Astrocyte (in vitro differentiated cells and primary cell): ENCODE measurements around the gene DUSP6. TPM values are rescaled to one million over a fixed set of nuclear protein-coding genes. Genes with fewer than 3 reads are reported as not detected.

Experiments used
- DNase-seq: peaks from one replicate; pipeline ENCODE4 v3.0.0-alpha.2; 2010; ENCODE audit warnings: low read depth
- FAIRE-seq: peaks from 2 replicates; lab custom pipeline; 2011; peaks lifted over from hg19 to GRCh38; lab: Jason Lieb, UNC
- H2AFZ ChIP-seq: 2 replicates; pipeline ENCODE4 v1.6.0; 2012; ENCODE audit warnings: low read depth, low read length, inconsistent platforms
- H3K27ac ChIP-seq: 2 replicates; pipeline ENCODE4 v1.5.1; 2011; ENCODE audit warnings: low read depth, low read length, inconsistent platforms
- H3K27me3 ChIP-seq: 2 replicates; pipeline ENCODE4 v1.6.0; 2011; ENCODE audit warnings: low read length, inconsistent platforms; ENCODE audit not compliant: insufficient read depth
- H3K36me3 ChIP-seq: 2 replicates; pipeline ENCODE4 v1.5.1; 2011; ENCODE audit warnings: low read length, inconsistent platforms; ENCODE audit not compliant: insufficient read depth
- H3K4me1 ChIP-seq: 2 replicates; pipeline ENCODE4 v1.5.1; 2011; ENCODE audit warnings: low read length, inconsistent platforms; ENCODE audit not compliant: insufficient read depth
- H3K4me2 ChIP-seq: 2 replicates; pipeline ENCODE4 v1.6.0; 2012; ENCODE audit warnings: low read length, inconsistent platforms
- H3K4me3 ChIP-seq: 2 replicates; pipeline ENCODE4 v1.5.1; 2011; ENCODE audit warnings: low read depth, mild to moderate bottlenecking, low read length, inconsistent platforms; ENCODE audit not compliant: insufficient read depth
- H3K79me2 ChIP-seq: 2 replicates; pipeline ENCODE4 v1.6.0; 2012; ENCODE audit warnings: mild to moderate bottlenecking, low read length, inconsistent platforms; ENCODE audit not compliant: insufficient read depth
- H3K9ac ChIP-seq: 2 replicates; pipeline ENCODE4 v1.6.0; 2012; ENCODE audit warnings: mild to moderate bottlenecking, low read length, inconsistent platforms
- H3K9me3 ChIP-seq: 2 replicates; pipeline ENCODE4 v1.5.1; 2012; ENCODE audit warnings: low read depth, mild to moderate bottlenecking, low read length, inconsistent platforms; ENCODE audit not compliant: insufficient read depth
- H4K20me1 ChIP-seq: 2 replicates; pipeline ENCODE4 v1.6.0; 2012; ENCODE audit warnings: low read length, inconsistent platforms; ENCODE audit not compliant: insufficient read depth
- H3K27ac Mint-ChIP-seq: one replicate; pipeline ENCODE4 v1.8.0; 2021; ENCODE audit warnings: mild to moderate bottlenecking, mixed read lengths; ENCODE audit not compliant: unreplicated experiment
- H3K27me3 Mint-ChIP-seq: one replicate; pipeline ENCODE4 v1.8.0; 2021; ENCODE audit warnings: low read depth, mixed read lengths; ENCODE audit not compliant: unreplicated experiment
- H3K36me3 Mint-ChIP-seq: one replicate; pipeline ENCODE4 v1.8.0; 2021; ENCODE audit warnings: low read depth, mixed read lengths; ENCODE audit not compliant: unreplicated experiment
- H3K4me1 Mint-ChIP-seq: one replicate; pipeline ENCODE4 v1.8.0; 2021; ENCODE audit warnings: low read depth, mixed read lengths; ENCODE audit not compliant: unreplicated experiment
- H3K4me3 Mint-ChIP-seq: one replicate; pipeline ENCODE4 v1.8.0; 2021; ENCODE audit warnings: mild to moderate bottlenecking, moderate library complexity, mixed read lengths; ENCODE audit not compliant: unreplicated experiment
- H3K9me3 Mint-ChIP-seq: one replicate; pipeline ENCODE4 v1.8.0; 2021; ENCODE audit warnings: mild to moderate bottlenecking, mixed read lengths; ENCODE audit not compliant: unreplicated experiment
- CTCF ChIP-seq: IDR thresholded peaks from 2 replicates; pipeline ENCODE4 v1.5.1; 2011; ENCODE audit warnings: low read depth, mild to moderate bottlenecking, inconsistent platforms, low read length, moderate library complexity; ENCODE audit not compliant: insufficient read depth
- EZH2 ChIP-seq: IDR thresholded peaks from 2 replicates; pipeline ENCODE4 v1.6.1; 2012; ENCODE audit warnings: mild to moderate bottlenecking, low read length, inconsistent platforms; ENCODE audit not compliant: insufficient read depth
- total RNA-seq: library from RNA; stranded (reverse); gene quantifications from 2 replicates; pipeline ENCODE4 v1.2.1, GENCODE V29; 2021

DUSP6 gene
- total RNA-seq, 1 donor from 2014 or later = 63.0 TPM

GRCh38 chr12:89345830-89346740 lies 6.2 kb downstream of the DUSP6 start:
- no peak for FAIRE-seq
- Histone ChIP-seq H4K20me1 (peaks cover 48% of the 10 kb centered on the region), H3K4me1 (peaks cover 31% of the 10 kb centered on the region), H3K4me2 (peak overlapping the region; percentile 64), H3K36me3 (peaks cover 25% of the 10 kb centered on the region), H3K27me3 (no peaks in the 10 kb centered on the region), H3K9me3 (no peaks in the 10 kb centered on the region), H3K27ac (no peak overlapping the region), H2AFZ (no peak overlapping the region), H3K4me3 (no peak overlapping the region), H3K9ac (no peak overlapping the region), H3K79me2 (peaks cover 39% of the 10 kb centered on the region)
- Mint-ChIP-seq H3K4me1 (peaks cover 41% of the 10 kb centered on the region), H3K36me3 (peaks cover 4% of the 10 kb centered on the region), H3K9me3 (no peaks in the 10 kb centered on the region), H3K27me3 (no peaks in the 10 kb centered on the region), H3K27ac (peak overlapping the region; percentile 70), H3K4me3 (peak overlapping the region; percentile 76)
- peak; percentile 62 for DNase-seq
- TF ChIP-seq EZH2 (no peak), CTCF (no peak)

GRCh38 chr12:89345376-89345775 lies 6.9 kb downstream of the DUSP6 start:
- TF ChIP-seq CTCF = no peak
- no peak for TF ChIP-seq EZH2
- Mint-ChIP-seq H3K27ac (no peak overlapping the region), H3K27me3 (no peaks in the 10 kb centered on the region), H3K36me3 (peaks cover under 1% of the 10 kb centered on the region), H3K4me3 (no peak overlapping the region), H3K9me3 (no peaks in the 10 kb centered on the region), H3K4me1 (peaks cover 41% of the 10 kb centered on the region)
- Histone ChIP-seq H3K9me3 (no peaks in the 10 kb centered on the region), H3K4me1 (peaks cover 31% of the 10 kb centered on the region), H2AFZ (no peak overlapping the region), H3K4me3 (no peak overlapping the region), H3K9ac (no peak overlapping the region), H3K27me3 (no peaks in the 10 kb centered on the region), H4K20me1 (peaks cover 41% of the 10 kb centered on the region), H3K4me2 (no peak overlapping the region), H3K79me2 (peaks cover 32% of the 10 kb centered on the region), H3K27ac (no peak overlapping the region), H3K36me3 (peaks cover 25% of the 10 kb centered on the region)
- DNase-seq (no peak), FAIRE-seq (no peak)

GRCh38 chr12:89344862-89345202 lies 7.5 kb downstream of the DUSP6 start:
- DNase-seq (no peak), FAIRE-seq (no peak)
- Histone ChIP-seq H3K27ac (no peak overlapping the region), H3K79me2 (peaks cover 27% of the 10 kb centered on the region), H3K9me3 (no peaks in the 10 kb centered on the region), H3K27me3 (no peaks in the 10 kb centered on the region), H3K4me2 (no peak overlapping the region), H3K36me3 (peaks cover 25% of the 10 kb centered on the region), H4K20me1 (peaks cover 35% of the 10 kb centered on the region), H3K4me3 (no peak overlapping the region), H3K4me1 (peaks cover 30% of the 10 kb centered on the region), H3K9ac (no peak overlapping the region), H2AFZ (no peak overlapping the region)
- no peak overlapping the region for H3K27ac Mint-ChIP-seq
- H3K9me3 Mint-ChIP-seq = no peaks in the 10 kb centered on the region
- H3K4me3 Mint-ChIP-seq = no peak overlapping the region
- TF ChIP-seq CTCF (no peak), EZH2 (no peak)
- H3K4me1 Mint-ChIP-seq = peaks cover 41% of the 10 kb centered on the region
- H3K27me3 Mint-ChIP-seq = no peaks in the 10 kb centered on the region
- H3K36me3 Mint-ChIP-seq = no peaks in the 10 kb centered on the region
